Measurements from ENCODE around the gene ABR. TPM values are rescaled to one million over a fixed set of nuclear protein-coding genes. Genes with fewer than 3 reads are reported as not detected.
"Not testable (repeated sequence)": the region's sequence is repeated elsewhere in the genome, so short reads cannot be mapped to it uniquely, and the experiment has no call there.

The ABR gene
- polyA plus RNA-seq, 12 donors = 26.7 to 67.1 (median 33.2) TPM; not detected in 1

DNA sequence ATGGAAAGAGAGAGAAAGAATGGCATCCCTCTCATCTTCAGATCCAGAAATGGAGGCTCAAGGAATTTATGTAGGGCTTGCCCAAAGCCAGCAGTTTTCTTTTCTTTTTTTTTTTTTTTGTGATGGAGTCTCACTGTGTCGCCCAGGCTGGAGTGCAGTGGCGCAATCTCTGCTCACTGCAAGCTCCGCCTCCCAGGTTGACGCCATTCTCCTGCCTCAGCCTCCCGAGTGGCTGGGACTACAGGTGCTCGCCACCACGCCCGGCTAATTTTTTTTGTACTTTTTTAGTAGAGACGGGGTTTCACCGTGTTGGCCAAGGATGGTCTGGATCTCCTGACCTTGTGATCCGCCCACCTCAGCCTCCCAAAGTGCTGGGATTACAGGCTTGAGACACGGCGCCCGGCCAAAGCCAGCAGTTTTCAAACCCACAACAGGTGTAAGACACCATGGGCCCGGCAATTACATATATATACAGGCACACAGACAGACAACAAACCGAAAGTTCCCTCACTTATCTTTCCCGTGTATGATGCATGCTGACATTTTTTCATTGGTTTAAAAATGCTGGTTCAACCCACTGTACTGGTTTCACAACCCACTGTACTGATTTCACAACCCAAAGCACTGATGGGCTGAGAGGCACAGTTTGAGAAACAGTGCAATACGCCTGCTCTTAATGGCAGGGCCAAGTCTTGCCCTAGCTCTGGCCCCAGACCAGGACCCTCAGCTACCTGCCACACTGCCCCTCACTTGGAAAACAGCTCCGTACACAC lies 81.6 kb downstream of the ABR start:
- DNase-seq = not testable (repeated sequence)

DNA sequence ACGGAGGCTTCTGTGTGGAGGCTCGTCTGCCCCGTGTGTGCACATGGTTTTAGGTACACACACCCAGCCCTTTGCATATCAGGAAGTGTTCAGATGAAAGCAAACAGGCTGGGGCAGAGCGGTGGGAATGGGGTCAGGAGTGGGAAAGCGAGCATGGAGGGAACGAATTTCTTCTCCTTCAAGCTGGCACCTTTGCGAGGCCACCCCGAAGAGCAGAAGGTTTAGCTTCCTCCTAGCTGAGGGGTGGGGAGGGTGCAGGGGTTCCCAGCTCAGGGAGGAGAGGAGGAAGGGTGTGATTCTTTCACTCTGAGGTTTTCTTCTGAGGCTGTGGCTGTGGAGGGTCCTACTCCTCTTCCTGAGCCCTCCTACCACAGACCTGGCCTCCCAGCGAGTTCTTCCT lies 83.6 kb downstream of the ABR start:
- no peak for DNase-seq

DNA sequence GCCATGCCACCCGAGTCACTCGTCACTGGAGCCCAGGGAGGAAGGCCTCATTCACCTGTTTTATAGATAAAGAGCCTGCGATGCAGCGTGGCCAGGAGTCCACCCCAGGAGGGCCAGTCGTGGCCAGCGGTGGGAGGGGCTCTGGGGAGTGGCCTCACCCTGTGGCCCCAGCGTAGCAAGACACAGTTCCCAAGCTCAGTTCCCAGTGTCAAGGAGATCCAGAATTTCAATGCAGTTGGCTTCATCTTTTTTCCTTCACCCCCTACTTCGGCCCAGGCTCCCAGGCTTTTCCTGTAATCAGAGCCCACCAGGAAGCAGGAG lies 84.0 kb downstream of the ABR start:
- DNase-seq = no peak

DNA sequence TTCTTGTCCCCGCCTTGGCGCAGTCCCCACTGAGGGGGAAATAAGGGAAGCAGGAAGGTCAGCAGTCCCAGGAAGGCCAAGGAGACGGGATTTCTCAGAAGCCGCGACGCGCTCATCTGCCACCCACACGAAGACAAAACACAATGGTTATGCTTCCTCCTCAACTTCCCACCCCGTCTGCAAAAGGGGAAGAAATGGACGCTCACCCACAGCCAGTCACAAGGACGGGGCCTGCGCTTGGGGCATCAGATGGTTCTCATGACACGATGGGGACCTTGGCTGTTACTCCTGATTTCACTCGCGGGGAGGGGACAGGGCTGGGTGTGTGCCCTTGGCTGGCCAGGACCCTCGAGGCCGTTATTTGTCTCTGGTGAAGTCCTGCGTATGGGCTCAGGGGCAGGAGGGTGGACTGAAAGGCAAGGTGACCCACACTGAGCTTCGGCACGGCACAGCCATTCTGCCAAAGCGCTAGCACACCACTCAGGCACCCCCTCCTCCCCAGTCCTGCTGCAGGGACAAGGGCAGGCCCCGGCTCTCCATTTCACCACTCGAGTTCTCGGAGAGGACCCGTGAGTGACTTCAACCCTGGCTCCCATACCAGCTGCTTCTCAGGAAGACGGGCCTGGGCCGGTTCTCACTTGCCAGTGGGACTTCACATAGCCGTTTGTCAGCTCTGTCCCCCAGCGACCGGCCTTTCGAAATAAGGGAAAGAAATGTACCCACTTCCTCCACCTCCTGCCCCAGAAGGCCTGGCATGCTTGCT lies 84.5 kb downstream of the ABR start:
- DNase-seq = no peak

DNA sequence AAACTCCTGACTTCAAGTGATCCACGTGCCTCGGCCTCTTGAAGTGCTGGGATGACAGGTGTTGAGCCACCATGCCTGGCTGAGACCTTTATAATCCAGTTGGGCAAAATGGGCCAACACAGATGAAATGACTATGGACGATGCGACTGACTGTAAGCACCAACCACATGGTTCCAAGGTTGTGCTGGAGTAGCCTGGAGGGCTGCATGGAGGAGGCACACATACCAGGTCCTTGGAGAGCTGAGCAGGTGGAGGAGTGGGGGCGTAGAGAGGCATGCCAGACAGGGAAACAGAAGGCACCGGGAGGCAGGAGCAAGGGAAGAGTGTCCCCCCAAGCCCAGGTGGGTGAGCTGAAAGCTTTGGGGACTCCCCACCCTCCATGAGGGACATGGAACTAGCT lies 85.2 kb downstream of the ABR start:
- no peak for DNase-seq

DNA sequence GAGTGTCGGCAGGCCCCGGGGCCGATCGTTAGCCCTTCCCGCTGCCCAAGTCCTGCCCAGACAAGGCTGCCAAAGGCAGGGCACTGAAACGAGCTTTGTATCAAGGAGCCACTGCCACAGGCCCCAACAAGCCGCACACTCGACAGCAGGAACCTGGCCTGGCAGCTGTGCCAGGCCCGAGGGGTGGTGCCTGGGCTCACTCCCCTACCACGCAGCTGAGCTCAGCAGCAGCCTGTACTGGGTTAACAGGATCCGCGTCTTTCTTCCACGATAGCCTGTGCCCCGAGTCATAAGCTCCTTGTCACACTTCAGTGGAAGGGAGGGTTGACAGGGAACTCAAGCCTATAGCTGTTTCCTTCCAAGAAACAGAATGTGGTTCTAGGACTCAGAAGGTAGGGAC lies 87.9 kb downstream of the ABR start:
- no peak for DNase-seq

DNA sequence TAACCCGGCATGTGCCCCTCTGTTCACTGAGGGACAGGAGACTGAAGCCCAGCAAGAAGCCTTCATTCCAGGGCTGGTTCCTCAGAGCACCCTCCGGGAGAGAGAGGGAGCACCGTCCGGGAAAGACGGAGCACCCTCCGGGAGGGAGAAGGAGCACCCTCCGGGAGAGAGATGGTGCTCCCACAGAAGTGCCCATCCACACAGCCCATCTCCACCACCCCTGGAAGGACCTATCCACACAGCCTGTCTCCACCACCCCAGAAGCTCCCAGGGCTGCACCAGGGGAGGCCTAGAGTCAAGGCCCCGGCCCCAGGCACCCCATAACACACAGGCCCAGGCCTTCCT lies 88.6 kb downstream of the ABR start:
- no peak for DNase-seq

DNA sequence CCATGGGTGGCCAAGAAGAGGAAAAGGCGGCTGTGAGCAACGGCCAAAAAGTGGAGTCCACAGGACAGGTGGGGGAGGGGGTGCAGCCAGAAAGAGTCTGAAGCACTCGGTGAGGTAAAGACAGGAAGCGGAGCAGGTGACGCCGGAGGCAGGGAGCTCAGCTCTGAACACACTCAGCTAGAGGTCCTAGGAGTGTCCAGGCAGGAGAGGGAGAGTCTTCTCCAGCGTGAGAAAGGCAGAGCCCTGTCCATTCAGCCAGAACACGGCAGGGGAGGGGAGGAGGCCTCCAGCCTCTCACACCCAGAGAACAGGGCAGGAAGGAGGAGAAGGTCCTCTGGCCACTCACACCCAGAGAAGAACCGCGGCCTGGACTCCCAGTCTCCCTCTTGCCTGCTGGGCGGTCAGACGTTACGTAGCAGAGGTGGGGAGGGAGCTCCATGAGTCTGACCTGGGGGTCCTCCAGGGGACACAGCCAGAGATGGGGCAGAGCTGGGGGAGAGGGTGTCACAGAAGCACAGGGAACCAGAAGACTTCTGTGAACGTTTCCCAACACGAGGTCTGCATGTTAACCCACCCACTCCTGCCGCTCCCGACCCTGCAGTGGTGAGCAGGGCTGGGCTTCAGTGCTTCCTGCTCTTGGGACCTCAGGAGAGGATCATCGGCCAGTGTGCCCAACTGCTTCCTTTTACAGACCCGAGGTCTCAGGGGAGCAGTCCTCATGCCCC lies 89.2 kb downstream of the ABR start:
- no peak for DNase-seq

DNA sequence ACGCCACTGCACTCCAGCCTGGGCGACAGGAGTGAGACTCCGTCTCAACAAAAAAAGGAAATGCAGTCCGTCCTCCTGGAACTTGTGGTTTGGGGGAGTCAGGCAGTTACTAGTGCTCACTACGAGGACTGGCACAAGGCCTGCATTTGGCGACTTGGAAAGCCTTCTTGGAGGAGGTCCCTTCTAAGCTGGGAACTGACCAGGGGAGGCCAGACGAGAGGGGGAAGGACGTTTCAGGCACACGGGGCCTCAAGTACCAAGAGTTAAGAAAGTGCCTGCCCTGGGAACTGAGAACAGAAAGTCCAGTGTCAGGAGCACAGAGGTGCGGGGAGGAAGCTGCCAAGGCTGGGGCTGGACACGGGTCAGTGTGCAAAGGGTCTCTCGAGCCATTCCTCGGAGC lies 89.9 kb downstream of the ABR start:
- DNase-seq = no peak

DNA sequence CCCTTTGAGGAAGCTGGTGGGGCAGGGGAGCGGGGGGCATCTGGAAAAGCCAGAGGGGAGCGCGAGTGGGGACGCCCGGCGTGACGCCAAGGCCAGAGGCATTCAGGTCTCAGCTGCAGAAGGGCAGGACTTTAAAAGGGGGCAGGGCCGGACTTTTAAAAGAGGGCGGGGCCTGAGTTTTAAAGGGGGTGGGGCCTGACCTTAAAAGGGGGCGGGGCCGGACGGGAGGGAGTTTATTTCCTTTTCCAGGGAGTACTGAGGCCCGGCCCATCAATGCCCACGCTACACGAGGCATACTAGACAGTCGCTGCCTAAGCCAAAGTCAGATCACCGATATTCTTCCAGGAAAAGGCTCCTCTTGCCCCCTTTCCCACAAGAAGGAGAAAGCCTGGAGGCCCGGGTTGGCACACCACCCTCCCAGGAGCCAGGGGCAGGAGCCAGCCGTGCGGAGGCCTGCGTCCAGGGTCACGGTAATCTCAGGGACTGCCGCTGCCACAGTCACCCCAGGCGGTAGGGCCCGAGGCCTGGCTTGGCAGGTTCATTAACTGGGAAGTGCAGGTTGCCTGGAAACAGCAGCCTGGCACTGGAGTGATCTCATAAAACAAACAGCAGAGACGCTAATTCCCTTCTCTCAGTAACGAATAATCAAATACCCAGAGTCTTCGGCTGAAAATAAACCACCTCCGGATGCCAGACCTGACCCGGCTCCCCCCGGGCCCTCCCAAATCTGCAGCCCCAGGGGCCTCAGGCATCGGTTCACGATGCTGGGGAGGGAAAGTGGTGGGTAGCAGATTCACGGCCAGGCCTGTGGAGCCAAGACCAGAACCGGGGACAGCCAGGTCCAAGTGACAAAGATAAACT lies 92.2 kb downstream of the ABR start:
- no peak for DNase-seq

DNA sequence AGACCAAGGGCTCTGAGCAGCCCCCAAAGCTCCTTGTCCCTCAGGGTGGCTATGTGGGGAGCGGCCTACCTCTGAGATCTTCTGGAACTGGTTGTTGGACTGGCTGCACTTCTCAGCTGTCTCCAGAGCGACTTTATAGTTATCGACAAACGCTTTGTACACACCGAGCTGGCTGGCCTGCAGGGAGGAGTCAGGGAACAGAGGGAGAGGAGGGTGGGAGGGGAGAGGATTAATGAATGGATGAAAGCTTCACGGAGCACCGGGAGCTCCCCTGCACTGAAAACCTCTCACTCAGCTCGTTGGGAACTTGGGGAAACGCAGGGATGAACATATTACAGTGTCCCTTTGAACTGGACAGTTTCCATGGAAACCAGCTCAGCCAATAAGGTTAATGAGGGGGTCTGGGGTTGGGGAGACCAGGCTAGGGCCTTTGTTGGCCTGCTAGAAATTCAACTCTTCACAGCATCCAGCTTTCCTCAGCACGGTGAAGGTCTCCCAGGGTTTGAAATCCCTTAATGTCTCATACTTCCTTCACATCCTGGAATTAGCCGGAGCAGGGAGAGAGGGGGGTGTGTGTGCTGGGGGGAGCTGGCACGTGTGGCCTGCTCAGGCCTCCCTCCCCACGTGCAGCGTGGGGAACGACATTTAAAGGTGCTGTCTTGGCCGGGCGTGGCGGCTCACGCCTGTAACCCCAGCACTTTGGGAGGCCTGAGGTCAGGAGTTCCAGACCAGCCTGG lies 96.2 kb downstream of the ABR start:
- DNase-seq = no peak

DNA sequence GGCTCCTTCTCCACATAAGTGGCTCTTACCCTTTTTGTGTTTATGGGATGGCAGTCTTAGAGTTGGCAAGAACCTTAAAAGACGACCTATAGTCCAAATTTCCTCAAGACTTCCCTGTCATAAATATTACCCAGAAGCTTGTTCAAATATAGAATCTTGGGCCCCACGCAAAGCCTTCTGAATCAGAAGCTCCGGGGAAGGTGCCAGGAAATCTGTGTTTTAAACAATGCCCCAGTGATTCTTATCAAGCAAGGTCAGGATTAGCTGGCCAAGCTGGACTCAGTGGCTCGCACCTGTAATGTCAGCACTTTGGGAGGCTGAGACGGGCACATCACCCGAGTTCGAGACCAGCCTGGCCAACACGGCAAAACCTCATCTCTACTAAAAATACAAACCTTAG lies 97.2 kb downstream of the ABR start:
- DNase-seq = no peak

DNA sequence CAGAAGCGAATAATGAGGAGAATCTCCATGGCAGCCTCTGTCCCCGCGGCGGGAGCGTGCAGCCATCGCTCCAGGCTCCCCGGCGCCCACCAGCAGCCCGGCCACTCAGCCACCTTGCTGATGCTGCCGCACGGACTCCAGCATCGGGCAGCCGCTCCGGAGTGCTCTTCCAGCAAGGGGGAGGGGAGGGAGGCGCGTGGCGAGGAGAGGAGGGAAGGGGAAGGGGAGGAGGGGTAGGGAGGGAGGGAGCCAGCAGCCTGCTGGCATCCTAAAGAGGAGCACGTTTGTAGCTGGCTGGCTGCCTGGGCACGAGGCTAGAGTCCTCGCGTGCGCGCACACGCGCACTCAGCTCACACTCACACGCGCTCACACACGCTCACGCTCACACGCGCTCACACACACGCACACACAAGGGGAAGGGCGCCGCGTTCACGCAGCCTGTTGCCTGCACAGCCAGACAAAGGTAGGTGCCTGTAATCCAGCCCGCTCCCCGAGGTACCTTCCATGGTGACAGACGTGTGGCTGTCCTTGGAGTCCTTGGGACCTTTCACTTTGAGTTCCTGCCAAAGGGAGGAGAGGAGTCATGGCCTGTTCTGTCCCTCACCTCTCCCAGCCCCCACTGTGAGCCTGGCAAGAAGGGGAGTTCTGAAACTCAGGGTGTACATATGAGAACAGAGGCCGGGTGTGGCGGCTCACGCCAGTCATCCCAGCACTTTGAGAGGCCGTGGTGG lies 100.8 kb downstream of the ABR start:
- DNase-seq = no peak

DNA sequence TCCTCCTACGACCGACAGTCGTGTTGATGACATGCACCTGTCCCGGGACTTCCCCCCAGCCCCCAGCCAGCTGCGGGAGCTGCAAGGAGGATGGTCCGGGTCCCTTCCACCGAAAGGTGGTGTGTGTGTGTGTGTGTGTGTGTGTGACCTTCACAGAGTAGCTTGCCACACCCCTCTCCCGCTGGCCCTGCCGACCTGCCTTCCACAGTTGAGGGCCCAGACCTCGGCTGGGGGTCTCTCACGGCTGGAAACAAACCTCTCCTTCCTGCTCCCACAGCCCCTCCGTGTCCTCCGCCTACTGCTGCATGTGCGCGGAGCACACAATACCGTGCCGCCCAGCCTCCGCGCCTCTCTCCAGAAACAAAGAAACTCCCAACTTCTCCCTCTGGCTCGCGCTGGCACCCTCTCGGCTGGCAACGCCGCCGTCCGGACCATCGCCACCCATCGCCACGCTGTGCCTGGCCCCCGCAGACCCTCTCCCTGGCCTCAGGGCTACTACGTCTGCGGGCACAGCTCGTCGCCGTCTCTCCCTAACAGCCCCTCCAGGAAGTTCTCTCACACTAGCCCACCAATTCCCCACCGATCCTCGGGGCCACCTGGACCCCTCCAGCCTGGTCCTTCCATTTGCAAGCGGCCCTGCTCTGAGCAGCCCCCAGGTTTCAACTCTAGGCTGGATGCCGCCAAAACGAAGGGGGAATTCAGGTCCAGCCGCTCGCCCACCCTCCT lies 101.6 kb downstream of the ABR start:
- no peak for DNase-seq

DNA sequence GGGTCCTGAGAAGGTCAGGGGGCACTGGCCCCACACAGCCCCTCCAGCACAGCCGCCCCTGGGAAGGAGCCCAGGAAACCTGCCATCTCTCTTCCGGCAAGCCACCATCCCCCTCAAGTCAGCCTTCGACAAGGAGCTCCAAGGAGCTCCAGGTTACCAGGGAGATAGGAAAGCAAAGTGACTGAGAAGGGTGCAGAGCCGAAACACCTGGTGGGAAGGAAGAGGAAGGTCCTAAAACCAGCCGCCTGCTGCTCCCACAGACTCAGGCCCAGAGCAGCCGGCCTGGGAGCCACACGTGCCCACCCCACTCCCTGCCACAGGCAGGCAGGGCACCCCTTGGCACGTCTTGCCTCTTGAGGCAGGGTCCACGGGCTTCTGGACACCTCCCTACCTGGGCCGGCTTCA lies 102.2 kb downstream of the ABR start:
- DNase-seq = no peak

DNA sequence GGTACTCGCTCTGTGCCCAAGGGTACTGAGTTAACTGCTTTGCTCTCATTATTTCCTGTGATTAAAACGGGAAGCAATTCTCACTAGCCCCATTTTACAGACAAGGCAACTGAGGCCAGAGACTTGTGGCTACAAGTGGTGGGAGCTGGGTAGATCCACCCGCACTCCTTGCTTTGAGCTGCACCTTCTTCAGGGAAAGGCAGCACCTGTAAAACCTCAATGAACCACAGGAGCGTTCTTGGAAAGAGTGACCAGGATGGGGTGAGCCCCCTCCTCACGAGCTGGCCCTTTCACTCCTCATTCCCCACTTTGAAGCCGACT lies 102.8 kb downstream of the ABR start:
- DNase-seq = no peak

DNA sequence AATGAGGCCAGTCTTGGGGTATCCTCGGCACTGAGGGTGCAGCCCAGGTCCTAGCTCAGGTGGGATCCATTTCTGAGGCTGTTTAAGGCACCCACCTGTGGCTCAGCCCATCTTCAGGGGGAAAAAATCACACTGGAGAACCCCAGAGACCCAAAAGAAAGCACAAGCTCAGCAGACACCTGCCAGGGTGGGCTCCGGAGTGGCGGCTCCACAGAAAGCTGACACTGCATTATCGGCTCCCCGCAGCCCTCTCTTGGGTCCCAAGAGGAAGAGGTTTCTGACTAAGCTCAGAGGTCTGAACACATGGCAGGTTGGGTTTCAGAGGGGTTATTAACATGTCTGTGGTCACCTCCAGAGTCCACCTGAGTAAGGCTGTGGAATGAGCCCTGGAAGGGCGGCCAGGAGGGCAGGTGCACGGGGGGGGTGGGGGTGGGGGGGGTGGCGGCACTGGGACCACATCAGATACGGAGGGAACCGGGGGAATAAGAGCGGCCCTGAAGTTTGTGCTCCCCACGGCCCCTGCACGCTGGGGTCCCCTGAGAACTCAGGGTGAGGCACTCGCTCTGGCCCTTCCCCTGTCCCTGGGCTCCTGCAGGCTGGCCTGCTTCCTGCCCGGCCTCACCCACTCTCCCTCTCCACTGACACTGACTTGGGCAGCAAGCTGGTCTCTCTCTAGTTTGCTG lies 103.3 kb downstream of the ABR start:
- DNase-seq = no peak

DNA sequence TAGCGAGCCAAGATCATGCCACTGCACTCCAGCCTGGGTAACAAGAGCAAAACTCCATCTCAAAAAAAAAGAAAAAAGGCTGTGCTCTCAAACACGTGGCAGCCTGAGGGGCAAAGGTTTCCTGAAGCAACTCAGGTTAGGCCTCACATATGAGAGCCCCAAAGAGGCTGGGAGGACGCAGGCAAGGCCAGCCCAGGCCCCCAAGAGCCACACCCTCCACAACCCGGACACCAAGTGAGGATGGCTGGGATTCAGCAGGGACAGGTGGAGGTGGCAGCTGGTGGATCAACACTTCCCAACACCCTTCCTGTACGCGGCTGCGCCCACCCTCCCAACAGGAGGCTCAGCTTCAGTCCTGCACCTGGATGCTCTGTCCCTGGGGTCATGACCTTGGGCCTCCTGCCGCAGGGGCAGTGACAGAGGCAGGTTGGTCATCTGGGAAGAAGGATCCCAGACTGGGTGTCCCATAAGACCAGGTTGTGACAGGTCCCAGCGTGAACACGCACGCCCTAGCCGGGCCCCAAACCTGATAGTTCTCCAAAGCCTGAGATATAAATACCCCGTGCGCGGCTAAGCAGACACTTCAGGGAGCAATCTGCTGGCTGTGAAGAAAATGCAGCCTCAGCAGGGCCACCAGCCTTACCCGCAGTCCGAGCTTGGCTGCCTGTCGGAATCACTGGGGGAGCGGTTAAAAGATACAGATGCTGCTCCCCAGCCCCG lies 104.7 kb downstream of the ABR start:
- no peak for DNase-seq

Data from muscle of arm (tissue), 12 donors.